ACC112 (cell line): Measurements from ENCODE around the gene FRMD5.
A peak's percentile ranks its signal among the peaks of the same experiment; 100 is the strongest.
"Not testable (repeated sequence)": the region's sequence is repeated elsewhere in the genome, so short reads cannot be mapped to it uniquely, and the experiment has no call there.

Source experiments
- H2AFZ ChIP-seq: fragments of 200-600 bp; sonication (generic); one replicate; pipeline ENCODE4 v1.6.0; 2017; ENCODE audit warnings: antibody characterized with exemption, low read length; ENCODE audit not compliant: unreplicated experiment
- H3K27ac ChIP-seq: fragments of 200-600 bp; sonication (generic); 2 replicates; pipeline ENCODE4 v1.5.1; 2014; ENCODE audit warnings: low read depth, mild to moderate bottlenecking, antibody characterized with exemption, low read length, moderate library complexity
- H3K27me3 ChIP-seq: fragments of 200-600 bp; sonication (generic); 2 replicates; pipeline ENCODE4 v1.6.1; 2014; ENCODE audit warnings: mild to moderate bottlenecking, antibody characterized with exemption, low read length, moderate library complexity, mixed read lengths; ENCODE audit not compliant: insufficient read depth
- H3K36me3 ChIP-seq: fragments of 200-600 bp; sonication (generic); 2 replicates; pipeline ENCODE4 v1.6.1; 2016; ENCODE audit warnings: mild to moderate bottlenecking, antibody characterized with exemption, low read length, moderate library complexity, mixed read lengths; ENCODE audit not compliant: insufficient read depth
- H3K4me1 ChIP-seq: fragments of 200-600 bp; sonication (generic); one replicate; pipeline ENCODE4 v1.6.1; 2016; ENCODE audit warnings: low read length, mixed read lengths; ENCODE audit not compliant: insufficient read depth, unreplicated experiment, control insufficient read depth
- H3K4me3 ChIP-seq: fragments of 200-600 bp; sonication (generic); 2 replicates; pipeline ENCODE4 v1.5.1; 2014; ENCODE audit warnings: mild to moderate bottlenecking, low read depth, low read length
- H3K79me2 ChIP-seq: fragments of 200-600 bp; sonication (generic); one replicate; pipeline ENCODE4 v1.6.0; 2016; ENCODE audit warnings: low read length; ENCODE audit not compliant: control insufficient read depth, unreplicated experiment, insufficient read depth

Gene FRMD5

GRCh38 chr15:43871835-43872234, 323.2 kb downstream of the FRMD5 start:
- H3K27ac ChIP-seq, result no peak overlapping the region
- no peak overlapping the region for H3K4me3 ChIP-seq
- no peaks in the 10 kb centered on the region for H3K4me1 ChIP-seq
- no peak overlapping the region for H2AFZ ChIP-seq
- H3K27me3 ChIP-seq, result no peaks in the 10 kb centered on the region
- peaks cover 6% of the 10 kb centered on the region for H3K36me3 ChIP-seq
- H3K79me2 ChIP-seq, result no peaks in the 10 kb centered on the region

DNA sequence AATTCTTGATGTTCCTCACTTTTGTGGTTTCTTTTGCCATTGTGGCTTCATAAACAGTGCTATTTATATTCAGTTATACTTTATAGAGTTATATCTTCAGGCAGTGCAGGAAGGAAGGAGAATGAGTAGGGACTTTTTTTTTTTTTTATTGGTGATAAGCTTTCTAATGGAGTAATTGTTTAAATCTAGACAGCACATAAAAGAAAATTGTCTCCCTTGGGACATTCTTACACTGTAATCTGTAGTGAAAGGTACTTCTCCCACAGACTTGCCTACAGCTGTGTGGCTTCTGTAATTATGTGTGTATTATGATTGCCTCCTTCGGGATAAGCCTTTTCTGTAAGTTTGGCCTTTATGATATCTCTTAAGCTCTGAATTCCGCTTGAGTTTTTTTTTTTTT, 326.7 kb downstream of the FRMD5 start:
- no peaks in the 10 kb centered on the region for H3K4me1 ChIP-seq
- no peak overlapping the region for H3K27ac ChIP-seq
- no peak overlapping the region for H2AFZ ChIP-seq
- H3K79me2 ChIP-seq, result no peaks in the 10 kb centered on the region
- H3K4me3 ChIP-seq, result no peak overlapping the region
- peaks cover 6% of the 10 kb centered on the region for H3K36me3 ChIP-seq
- no peaks in the 10 kb centered on the region for H3K27me3 ChIP-seq

GRCh38 chr15:43867096-43867495, 328.0 kb downstream of the FRMD5 start:
- Histone ChIP-seq H3K27me3 (no peaks in the 10 kb centered on the region), H3K4me3 (no peak overlapping the region), H3K27ac (no peak overlapping the region), H3K36me3 (peaks cover 6% of the 10 kb centered on the region), H3K79me2 (no peaks in the 10 kb centered on the region), H2AFZ (no peak overlapping the region), H3K4me1 (no peaks in the 10 kb centered on the region)

GRCh38 chr15:43866636-43867035, 328.4 kb downstream of the FRMD5 start:
- H3K79me2 ChIP-seq, H3K27ac ChIP-seq, H3K27me3 ChIP-seq, H3K36me3 ChIP-seq, H3K4me3 ChIP-seq, H3K4me1 ChIP-seq, H2AFZ ChIP-seq: not testable (repeated sequence)

- no peaks in the 10 kb centered on the region for H3K79me2 ChIP-seq
Observed at GRCh38 chr15:43859546-43859945, 335.5 kb downstream of the FRMD5 start.

GRCh38 chr15:43854801-43855200, 340.3 kb downstream of the FRMD5 start:
- H3K27me3 ChIP-seq, result no peaks in the 10 kb centered on the region
- peaks cover 3% of the 10 kb centered on the region for H3K4me1 ChIP-seq
- H2AFZ ChIP-seq, result no peak overlapping the region
- H3K4me3 ChIP-seq, result no peak overlapping the region
- H3K36me3 ChIP-seq, result peaks cover 36% of the 10 kb centered on the region
- peak overlapping the region; percentile 37; the same call in 1 of the 2 replicates for H3K27ac ChIP-seq
- H3K79me2 ChIP-seq, result no peaks in the 10 kb centered on the region

More at GRCh38 chr15:43859546-43859945, 335.5 kb downstream of the FRMD5 start:
- Histone ChIP-seq H3K27me3 (no peaks in the 10 kb centered on the region), H3K4me3 (no peak overlapping the region), H3K4me1 (peaks cover 3% of the 10 kb centered on the region), H3K27ac (no peak overlapping the region), H3K36me3 (peaks cover 18% of the 10 kb centered on the region), H2AFZ (no peak overlapping the region)

DNA sequence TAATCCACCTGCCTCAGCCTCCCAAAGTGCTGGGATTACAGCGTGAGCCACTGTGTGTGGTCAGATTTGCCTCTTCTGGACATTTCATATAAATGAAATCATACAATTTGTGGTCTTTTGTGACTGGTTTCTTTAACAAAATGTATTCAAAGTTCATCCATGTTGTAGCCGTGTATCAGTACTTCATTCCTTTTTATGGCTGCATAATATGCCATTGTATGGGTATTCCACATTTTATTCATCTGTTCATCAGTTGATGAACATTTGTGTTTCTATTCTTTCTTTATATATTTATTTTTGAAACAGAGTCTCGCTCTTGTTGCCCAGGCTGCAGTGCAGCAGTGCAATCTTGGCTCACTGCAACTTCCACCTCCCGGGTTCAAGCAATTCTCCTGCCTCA, 342.5 kb downstream of the FRMD5 start:
- Histone ChIP-seq H3K4me3 (no peak overlapping the region), H2AFZ (no peak overlapping the region), H3K27ac (no peak overlapping the region), H3K4me1 (peaks cover 3% of the 10 kb centered on the region), H3K36me3 (peaks cover 28% of the 10 kb centered on the region), H3K27me3 (no peaks in the 10 kb centered on the region), H3K79me2 (no peaks in the 10 kb centered on the region)

GRCh38 chr15:43851251-43851650, 343.8 kb downstream of the FRMD5 start:
- Histone ChIP-seq H3K4me3 (no peak overlapping the region), H3K4me1 (peaks cover 3% of the 10 kb centered on the region), H3K79me2 (no peaks in the 10 kb centered on the region), H3K36me3 (peaks cover 22% of the 10 kb centered on the region), H2AFZ (no peak overlapping the region), H3K27ac (no peak overlapping the region), H3K27me3 (no peaks in the 10 kb centered on the region)

DNA sequence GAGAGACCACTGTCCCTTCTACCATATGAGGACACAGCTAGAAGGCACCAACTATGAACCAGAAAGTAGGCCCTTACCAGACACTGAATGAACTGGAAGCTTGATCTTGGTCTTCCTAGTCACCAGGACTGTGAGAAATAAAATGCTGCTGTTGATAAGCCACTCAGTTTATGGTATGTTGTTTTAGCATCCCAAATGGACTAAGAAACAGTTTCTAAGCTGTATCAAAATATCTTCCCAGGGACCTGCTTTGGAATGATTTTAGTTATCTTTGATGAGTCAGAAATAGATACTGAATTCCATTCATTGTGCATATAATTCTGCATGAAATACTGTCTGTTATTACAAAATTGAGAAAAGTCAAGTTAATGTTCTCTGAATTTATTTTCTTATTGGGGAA, 349.6 kb downstream of the FRMD5 start:
- no peaks in the 10 kb centered on the region for H3K79me2 ChIP-seq
- H3K36me3 ChIP-seq, result peaks cover 21% of the 10 kb centered on the region
- H2AFZ ChIP-seq, result no peak overlapping the region
- peak overlapping the region; percentile 34; the same call in 1 of the 2 replicates for H3K27ac ChIP-seq
- no peaks in the 10 kb centered on the region for H3K4me1 ChIP-seq
- H3K4me3 ChIP-seq, result no peak overlapping the region
- H3K27me3 ChIP-seq, result no peaks in the 10 kb centered on the region

GRCh38 chr15:43832485-43832884, 362.6 kb downstream of the FRMD5 start:
- Histone ChIP-seq H3K36me3 (peaks cover 20% of the 10 kb centered on the region), H3K79me2 (peaks cover 38% of the 10 kb centered on the region)
- not testable (repeated sequence) for H3K27me3 ChIP-seq, H3K4me1 ChIP-seq, H3K27ac ChIP-seq, H2AFZ ChIP-seq, H3K4me3 ChIP-seq

DNA sequence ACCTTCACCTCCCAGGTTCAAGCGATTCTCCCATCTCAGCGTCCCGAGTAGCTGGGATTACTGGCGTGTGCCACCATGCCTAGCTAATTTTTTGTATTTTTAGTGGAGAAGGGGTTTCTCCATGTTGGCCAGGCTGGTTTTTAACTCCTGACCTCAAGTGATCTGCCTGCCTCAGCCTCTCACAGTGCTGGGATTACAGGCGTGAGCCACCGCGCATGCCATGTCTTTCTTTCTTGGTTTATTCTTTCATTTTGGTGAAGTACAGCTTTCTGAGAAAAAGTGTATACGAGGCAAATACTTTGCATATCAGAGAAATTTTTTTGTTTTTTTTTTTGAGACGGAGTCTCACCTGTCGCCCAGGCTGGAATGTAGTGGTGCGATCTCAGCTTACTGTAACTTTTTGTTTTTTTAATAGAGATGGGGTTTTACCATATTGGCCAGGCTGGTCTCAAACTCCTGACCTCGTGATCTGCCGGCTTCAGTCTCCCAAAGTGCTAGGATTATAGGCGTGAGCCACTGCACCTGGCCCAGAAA, 363.5 kb downstream of the FRMD5 start:
- H3K4me1 ChIP-seq, H3K4me3 ChIP-seq, H3K27ac ChIP-seq, H3K27me3 ChIP-seq, H2AFZ ChIP-seq: not testable (repeated sequence)
- peaks cover 14% of the 10 kb centered on the region for H3K36me3 ChIP-seq
- H3K79me2 ChIP-seq, result peaks cover 43% of the 10 kb centered on the region
